Activated T-helper 17 cell treated with anti-CD3 and anti-CD28 coated beads, Interleukin-2, amount 50 U/mL, for 72 hours (primary cell): ENCODE results near the gene IVD. TPM values are rescaled to one million over a fixed set of nuclear protein-coding genes. Genes with fewer than 3 reads are reported as not detected.
A peak's percentile ranks its signal among the peaks of the same experiment; 100 is the strongest.

ENCODE experiments used
- ATAC-seq: fragments of 150-1000 bp; cut with Tn5 transposase; replicated peaks from 2 replicates; pipeline ENCODE4 v1.10.0; 2021; ENCODE audit warnings: mild to moderate bottlenecking, moderate library complexity
- H3K27ac Mint-ChIP-seq: one replicate; pipeline ENCODE4 v1.8.0; 2022; ENCODE audit warnings: mixed read lengths
- H3K27me3 Mint-ChIP-seq: one replicate; pipeline ENCODE4 v1.8.0; 2022; ENCODE audit warnings: mixed read lengths
- H3K36me3 Mint-ChIP-seq: one replicate; pipeline ENCODE4 v1.8.0; 2022; ENCODE audit warnings: low read depth, mild to moderate bottlenecking, mixed read lengths
- H3K4me1 Mint-ChIP-seq: one replicate; pipeline ENCODE4 v1.8.0; 2022; ENCODE audit warnings: mixed read lengths
- H3K4me3 Mint-ChIP-seq: one replicate; pipeline ENCODE4 v1.8.0; 2022; ENCODE audit warnings: mild to moderate bottlenecking, mixed read lengths
- H3K9me3 Mint-ChIP-seq: one replicate; pipeline ENCODE4 v1.8.0; 2022; ENCODE audit warnings: mixed read lengths
- total RNA-seq, 2 donors: library from RNA; stranded (reverse); gene quantifications; one replicate each; pipeline ENCODE4 v1.2.3, GENCODE V29; 2022

The IVD gene
- total RNA-seq, 2 donors from 2014 or later: 48.8 to 57.9 TPM

DNA sequence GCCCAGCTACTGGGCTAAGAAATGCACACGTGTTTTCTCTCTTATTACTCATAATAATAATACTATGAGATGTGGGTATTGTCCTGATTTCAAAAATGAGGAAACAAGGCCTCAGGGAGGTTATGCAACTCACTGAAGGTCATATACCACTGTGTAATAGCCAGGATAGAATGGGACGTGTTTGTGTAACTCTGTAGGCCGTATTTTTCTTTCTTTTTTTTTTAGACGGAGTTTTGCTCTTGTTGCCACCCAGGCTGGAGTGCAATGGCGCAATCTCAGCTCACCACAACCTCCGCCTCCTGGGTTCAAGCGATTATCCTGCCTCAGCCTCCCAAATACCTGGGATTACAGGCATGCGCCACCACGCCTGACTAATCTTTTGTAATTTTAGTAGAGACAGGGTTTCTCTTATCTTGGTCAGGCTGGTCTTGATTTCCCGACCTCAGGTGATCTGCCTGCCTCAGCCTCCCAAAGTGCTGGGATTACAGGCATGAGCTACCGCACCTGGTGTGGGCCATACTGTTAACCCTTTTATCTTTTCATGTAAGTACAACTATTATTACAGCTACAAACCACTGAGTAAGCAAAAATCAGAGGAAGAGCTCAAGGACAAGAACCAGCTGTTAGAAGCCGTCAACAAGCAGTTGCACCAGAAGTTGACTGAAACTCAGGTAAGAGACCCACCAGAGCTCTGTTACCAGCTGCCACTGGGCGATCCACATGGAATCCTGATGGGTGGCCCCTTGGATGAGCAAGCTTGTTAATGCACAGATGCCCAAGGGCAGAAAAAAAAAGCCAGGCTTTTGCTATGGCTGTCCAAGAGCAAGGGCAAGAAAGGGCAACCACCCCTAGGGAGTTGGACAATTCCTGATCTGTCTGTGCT, 16.4 kb upstream of the IVD start:
- no peak overlapping the region for H3K4me3 Mint-ChIP-seq
- no peak overlapping the region for H3K27ac Mint-ChIP-seq
- H3K36me3 Mint-ChIP-seq: peaks cover 86% of the 10 kb centered on the region
- ATAC-seq: no peak
- H3K4me1 Mint-ChIP-seq: peaks cover 4% of the 10 kb centered on the region
- H3K27me3 Mint-ChIP-seq: no peaks in the 10 kb centered on the region
- no peaks in the 10 kb centered on the region for H3K9me3 Mint-ChIP-seq

GRCh38 chr15:40389824-40390595, 15.6 kb upstream of the IVD start:
- H3K4me1 Mint-ChIP-seq: no peaks in the 10 kb centered on the region
- no peaks in the 10 kb centered on the region for H3K27me3 Mint-ChIP-seq
- peaks cover 79% of the 10 kb centered on the region for H3K36me3 Mint-ChIP-seq
- no peak for ATAC-seq
- peak overlapping the region; percentile 50 for H3K27ac Mint-ChIP-seq
- H3K9me3 Mint-ChIP-seq: no peaks in the 10 kb centered on the region
- no peak overlapping the region for H3K4me3 Mint-ChIP-seq

GRCh38 chr15:40392986-40393948, 12.3 kb upstream of the IVD start:
- Mint-ChIP-seq H3K27ac (no peak overlapping the region), H3K4me3 (no peak overlapping the region), H3K9me3 (no peaks in the 10 kb centered on the region), H3K4me1 (peaks cover 7% of the 10 kb centered on the region), H3K27me3 (no peaks in the 10 kb centered on the region), H3K36me3 (peaks cover 54% of the 10 kb centered on the region)
- no peak for ATAC-seq

GRCh38 chr15:40397688-40398412, 7.7 kb upstream of the IVD start:
- Mint-ChIP-seq H3K27me3 (no peaks in the 10 kb centered on the region), H3K9me3 (no peaks in the 10 kb centered on the region), H3K36me3 (peaks cover 11% of the 10 kb centered on the region), H3K4me3 (peak overlapping the region; percentile 39), H3K27ac (peak overlapping the region; percentile 44), H3K4me1 (peaks cover 16% of the 10 kb centered on the region)
- no peak for ATAC-seq

GRCh38 chr15:40398413-40398873, 7.2 kb upstream of the IVD start:
- peaks cover 17% of the 10 kb centered on the region for H3K4me1 Mint-ChIP-seq
- H3K27me3 Mint-ChIP-seq: no peaks in the 10 kb centered on the region
- peak overlapping the region; percentile 39 for H3K4me3 Mint-ChIP-seq
- no peaks in the 10 kb centered on the region for H3K9me3 Mint-ChIP-seq
- H3K27ac Mint-ChIP-seq: peak overlapping the region; percentile 44
- H3K36me3 Mint-ChIP-seq: peaks cover 5% of the 10 kb centered on the region
- ATAC-seq: peak; percentile 93

DNA sequence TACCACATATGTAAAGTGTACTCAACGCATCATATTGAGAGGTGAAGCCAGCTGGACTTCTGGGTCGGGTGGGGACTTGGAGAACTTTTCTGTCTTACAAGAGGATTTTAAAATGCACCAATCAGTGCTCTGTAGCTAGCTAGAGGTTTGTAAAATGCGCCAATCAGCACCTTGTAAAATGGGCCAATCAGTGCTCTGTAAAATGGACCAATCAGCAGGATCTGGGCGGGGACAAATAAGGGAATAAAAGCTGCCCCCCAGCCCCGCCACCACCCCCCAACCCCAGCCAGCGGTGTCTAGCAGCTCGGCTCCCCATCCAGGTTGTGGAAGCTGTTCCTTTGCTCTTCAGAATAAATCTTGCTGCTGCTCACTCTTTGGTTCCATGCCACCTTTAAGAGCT, 6.2 kb upstream of the IVD start:
- Mint-ChIP-seq H3K27me3 (no peaks in the 10 kb centered on the region), H3K36me3 (no peaks in the 10 kb centered on the region), H3K9me3 (no peaks in the 10 kb centered on the region), H3K4me3 (no peak overlapping the region), H3K4me1 (peaks cover 22% of the 10 kb centered on the region), H3K27ac (no peak overlapping the region)
- no peak for ATAC-seq

DNA sequence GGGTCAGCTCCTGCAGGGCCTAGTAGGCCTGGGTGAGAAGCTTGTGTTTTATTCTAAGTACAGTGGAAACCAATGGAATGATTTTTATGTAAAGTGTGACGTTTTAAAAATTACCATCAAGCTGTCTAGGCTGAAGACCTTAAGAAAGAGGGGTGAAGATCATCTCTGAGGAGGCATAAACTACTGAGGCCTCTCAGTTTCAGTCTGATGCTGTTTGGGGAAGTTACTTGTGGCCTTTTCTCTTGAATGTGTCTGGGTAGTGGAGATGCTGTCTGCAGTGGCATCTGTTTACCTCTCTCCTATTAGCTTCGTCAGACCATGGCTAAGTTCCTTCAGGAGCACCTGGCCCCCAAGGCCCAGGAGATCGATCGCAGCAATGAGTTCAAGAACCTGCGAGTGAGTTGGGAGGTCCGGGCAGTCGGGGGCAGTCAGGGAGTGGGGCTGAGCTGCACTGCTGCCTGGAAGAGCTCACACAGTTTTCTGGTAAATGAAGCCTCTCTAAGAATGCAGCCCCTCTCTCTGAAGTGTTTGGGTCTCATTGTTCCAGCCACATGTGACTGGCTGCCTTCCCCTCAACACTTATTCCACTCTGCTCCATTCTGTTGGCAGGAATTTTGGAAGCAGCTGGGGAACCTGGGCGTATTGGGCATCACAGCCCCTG, 1.9 kb downstream of the IVD start:
- peak overlapping the region; percentile 96 for H3K4me3 Mint-ChIP-seq
- H3K36me3 Mint-ChIP-seq: peaks cover 54% of the 10 kb centered on the region
- ATAC-seq: no peak
- peaks cover 22% of the 10 kb centered on the region for H3K4me1 Mint-ChIP-seq
- no peaks in the 10 kb centered on the region for H3K9me3 Mint-ChIP-seq
- H3K27me3 Mint-ChIP-seq: no peaks in the 10 kb centered on the region
- H3K27ac Mint-ChIP-seq: peak overlapping the region; percentile 72

DNA sequence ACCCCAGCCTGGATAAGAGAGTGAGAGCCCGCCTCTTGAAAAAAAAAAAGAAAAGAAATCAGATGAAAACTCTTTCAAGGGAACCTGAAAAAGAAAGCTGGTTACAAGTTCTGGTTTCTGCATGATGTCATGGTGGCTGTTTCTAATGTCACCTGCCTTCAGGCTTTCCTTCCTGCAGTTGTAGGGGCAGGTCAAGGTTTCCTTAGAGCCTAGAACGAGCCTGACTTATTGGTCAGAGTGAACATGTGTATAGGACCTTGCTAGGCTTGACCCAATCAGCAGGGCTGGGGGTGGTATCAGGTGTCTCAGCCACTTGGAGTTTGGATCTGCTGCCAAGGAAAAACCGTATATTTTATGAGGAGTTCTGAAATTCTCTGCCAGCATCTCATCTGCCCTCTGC, 3.8 kb downstream of the IVD start:
- H3K27ac Mint-ChIP-seq: no peak overlapping the region
- H3K9me3 Mint-ChIP-seq: no peaks in the 10 kb centered on the region
- H3K36me3 Mint-ChIP-seq: peaks cover 73% of the 10 kb centered on the region
- H3K4me1 Mint-ChIP-seq: peaks cover 16% of the 10 kb centered on the region
- no peaks in the 10 kb centered on the region for H3K27me3 Mint-ChIP-seq
- ATAC-seq: no peak
- no peak overlapping the region for H3K4me3 Mint-ChIP-seq

DNA sequence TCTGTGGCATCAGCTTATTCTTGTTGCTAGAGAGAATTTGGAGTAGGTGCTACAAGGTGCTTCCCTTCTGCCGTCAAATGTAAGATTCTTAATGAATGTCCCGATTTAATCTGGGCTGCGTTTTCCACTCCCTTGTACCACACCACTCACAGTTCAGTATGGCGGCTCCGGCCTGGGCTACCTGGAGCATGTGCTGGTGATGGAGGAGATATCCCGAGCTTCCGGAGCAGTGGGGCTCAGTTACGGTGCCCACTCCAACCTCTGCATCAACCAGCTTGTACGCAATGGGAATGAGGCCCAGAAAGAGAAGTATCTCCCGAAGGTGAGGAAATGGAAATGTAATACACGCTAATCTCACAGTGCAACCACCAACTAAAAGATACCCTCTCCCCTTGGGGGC, 4.9 kb downstream of the IVD start:
- Mint-ChIP-seq H3K4me3 (no peak overlapping the region), H3K27ac (peak overlapping the region; percentile 31), H3K9me3 (no peaks in the 10 kb centered on the region), H3K36me3 (peaks cover 82% of the 10 kb centered on the region), H3K27me3 (no peaks in the 10 kb centered on the region), H3K4me1 (peaks cover 12% of the 10 kb centered on the region)
- ATAC-seq: no peak

GRCh38 chr15:40412095-40412759, 6.6 kb downstream of the IVD start:
- no peak for ATAC-seq
- Mint-ChIP-seq H3K36me3 (peaks cover 91% of the 10 kb centered on the region), H3K4me1 (peaks cover 6% of the 10 kb centered on the region), H3K27me3 (no peaks in the 10 kb centered on the region), H3K9me3 (no peaks in the 10 kb centered on the region), H3K4me3 (no peak overlapping the region), H3K27ac (peak overlapping the region; percentile 51)

- Mint-ChIP-seq H3K27me3 (no peaks in the 10 kb centered on the region), H3K36me3 (peaks cover 90% of the 10 kb centered on the region), H3K4me3 (no peak overlapping the region), H3K9me3 (no peaks in the 10 kb centered on the region), H3K4me1 (peaks cover 6% of the 10 kb centered on the region), H3K27ac (no peak overlapping the region)
- ATAC-seq: no peak
Observed at GRCh38 chr15:40413036-40413435, 7.4 kb downstream of the IVD start.

GRCh38 chr15:40414816-40415215, 9.2 kb downstream of the IVD start:
- Mint-ChIP-seq H3K27ac (no peak overlapping the region), H3K27me3 (no peaks in the 10 kb centered on the region), H3K36me3 (peaks cover 77% of the 10 kb centered on the region), H3K9me3 (no peaks in the 10 kb centered on the region), H3K4me1 (peaks cover 6% of the 10 kb centered on the region), H3K4me3 (no peak overlapping the region)
- ATAC-seq: no peak

DNA sequence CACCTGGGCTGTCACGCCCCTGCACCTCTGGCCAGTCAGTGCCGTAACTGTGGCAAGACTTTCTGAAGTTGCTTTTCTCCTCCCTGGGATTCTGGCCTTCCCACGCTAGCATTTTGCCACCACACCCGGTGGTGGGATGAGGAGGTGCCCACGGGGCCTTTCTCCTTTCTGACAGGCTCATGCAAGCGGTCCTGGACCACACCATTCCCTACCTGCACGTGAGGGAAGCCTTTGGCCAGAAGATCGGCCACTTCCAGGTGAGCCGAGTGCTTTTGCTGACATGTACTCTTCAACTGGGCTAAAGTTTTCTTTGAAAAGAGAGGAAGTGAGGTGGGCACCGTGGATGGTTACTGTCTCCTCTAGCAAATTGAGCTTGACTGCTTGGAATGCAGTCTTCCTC, 9.6 kb downstream of the IVD start:
- H3K4me3 Mint-ChIP-seq: no peak overlapping the region
- peaks cover 73% of the 10 kb centered on the region for H3K36me3 Mint-ChIP-seq
- peaks cover 6% of the 10 kb centered on the region for H3K4me1 Mint-ChIP-seq
- ATAC-seq: no peak
- H3K27ac Mint-ChIP-seq: no peak overlapping the region
- H3K9me3 Mint-ChIP-seq: no peaks in the 10 kb centered on the region
- no peaks in the 10 kb centered on the region for H3K27me3 Mint-ChIP-seq
